Caco-2 (cell line): ENCODE results near the gene YIPF3. TPM values are rescaled to one million over a fixed set of nuclear protein-coding genes. Genes with fewer than 3 reads are reported as not detected.
"Not testable (repeated sequence)": the region's sequence is repeated elsewhere in the genome, so short reads cannot be mapped to it uniquely, and the experiment has no call there.

Experiments used
- BruUV-seq: library from RNA; stranded (reverse); fragments of 400-500 nt; replicated peaks from 2 replicates; lab custom pipeline; 2021; lab: Mats Ljungman, UMichigan
- CTCF ChIA-PET: fragments of 300-600 bp; sonication (Branson Sonifier 250); formaldehyde crosslinking; loops from one replicate; lab custom pipeline; 2022; ENCODE audit warnings: antibody characterized with exemption; lab: Charles Lee
- POLR2A ChIA-PET: fragments of 300-600 bp; sonication (Branson Sonifier 250); formaldehyde crosslinking; loops from one replicate; lab custom pipeline; 2022; ENCODE audit warnings: antibody characterized with exemption; lab: Charles Lee
- DNase-seq, 2 experiments: peaks; one replicate each; pipeline versions ENCODE4 v3.0.0 to v3.0.0-alpha.2; 2020 to 2022
- H3K27me3 ChIP-seq: replicated peaks from 2 replicates; pipeline ENCODE4 v1.6.0; 2011; ENCODE audit warnings: low read length; ENCODE audit not compliant: control insufficient read depth, insufficient read depth
- H3K36me3 ChIP-seq: 2 replicates; pipeline ENCODE4 v1.5.1; 2011; ENCODE audit warnings: low read length; ENCODE audit not compliant: control insufficient read depth, insufficient read depth
- H3K4me1 ChIP-seq: fragments of 250-450 bp; sonication (Bioruptor Pico); 2 replicates; pipeline ENCODE4 v1.5.1; 2020; ENCODE audit warnings: mild to moderate bottlenecking
- H3K4me3 ChIP-seq: 2 replicates; pipeline ENCODE4 v1.5.1; 2011; ENCODE audit warnings: low read depth, mild to moderate bottlenecking, control low read depth, low read length
- H3K9me3 ChIP-seq: fragments of 250-450 bp; sonication (Bioruptor Pico); 2 replicates; pipeline ENCODE4 v1.5.1; 2020; ENCODE audit warnings: mild to moderate bottlenecking, moderate library complexity
- H3K27ac Mint-ChIP-seq: one replicate; pipeline ENCODE4 v1.8.0; 2022; ENCODE audit warnings: mixed read lengths; ENCODE audit not compliant: unreplicated experiment
- H3K27me3 Mint-ChIP-seq: one replicate; pipeline ENCODE4 v1.8.0; 2022; ENCODE audit warnings: mixed read lengths; ENCODE audit not compliant: insufficient read depth, unreplicated experiment
- H3K36me3 Mint-ChIP-seq: one replicate; pipeline ENCODE4 v1.8.0; 2022; ENCODE audit warnings: mild to moderate bottlenecking, mixed read lengths; ENCODE audit not compliant: insufficient read depth, unreplicated experiment
- H3K4me1 Mint-ChIP-seq: one replicate; pipeline ENCODE4 v1.8.0; 2022; ENCODE audit warnings: low read depth, mixed read lengths; ENCODE audit not compliant: unreplicated experiment
- H3K4me3 Mint-ChIP-seq: one replicate; pipeline ENCODE4 v1.8.0; 2022; ENCODE audit warnings: mild to moderate bottlenecking, moderate library complexity, mixed read lengths; ENCODE audit not compliant: unreplicated experiment
- H3K9me3 Mint-ChIP-seq: one replicate; pipeline ENCODE4 v1.8.0; 2022; ENCODE audit warnings: mixed read lengths; ENCODE audit not compliant: unreplicated experiment
- intact Hi-C: fragments of 100-400 bp; cut with micrococcal nuclease; formaldehyde crosslinking; loops from one replicate; pipeline ENCODE4 v1.10.0; 2022; ENCODE audit not compliant: unreplicated experiment
- total RNA-seq: library from RNA; stranded (reverse); gene quantifications from 2 replicates; pipeline ENCODE4 v1.2.3, GENCODE V29; 2022
- TF ChIP-seq, protein P1 (sequence below), 2 experiments: fragments of 200-600 bp in 1 of 2; IDR thresholded peaks; 1 replicate in 1 of 2; 2 replicates in 1 of 2; pipeline versions ENCODE4 v1.5.1 to v1.8.0; 2011 to 2022; ENCODE audit warnings: antibody characterized with exemption in 1 of 2, control low read depth in 1 of 2, inconsistent platforms in 1 of 2, low read depth in 1 of 2, low read length in 1 of 2, mild to moderate bottlenecking in 1 of 2, moderate library complexity in 1 of 2; ENCODE audit not compliant: insufficient read depth in 1 of 2, severe bottlenecking in 1 of 2, unreplicated experiment in 1 of 2

The YIPF3 gene
- total RNA-seq, 1 experiment from 2014 or later: 99.8 TPM

DNA sequence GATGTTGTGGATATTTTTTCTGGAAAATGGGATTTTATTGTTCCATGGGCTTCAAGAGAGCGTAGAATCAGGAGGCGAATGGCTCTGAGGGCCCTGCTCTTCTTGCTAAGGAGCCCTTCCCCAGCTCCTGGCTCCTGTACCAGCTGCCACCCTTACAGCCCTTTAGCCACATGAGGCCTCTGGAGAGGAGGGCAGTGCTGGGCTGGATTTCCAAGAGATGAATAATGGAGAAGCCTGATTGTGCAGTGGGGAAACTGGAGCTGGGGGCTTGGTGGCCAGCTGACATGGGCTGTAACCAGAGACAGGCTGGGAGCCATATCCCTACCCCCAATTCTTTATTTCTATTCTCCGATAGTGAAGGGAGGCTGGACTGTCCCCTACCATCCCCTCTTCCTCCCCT is 15.8 kb downstream of the YIPF3 start:
- Mint-ChIP-seq H3K27ac (no peak overlapping the region), H3K27me3 (no peaks in the 10 kb centered on the region), H3K4me1 (peaks cover 5% of the 10 kb centered on the region), H3K36me3 (peaks cover 21% of the 10 kb centered on the region), H3K4me3 (no peak overlapping the region), H3K9me3 (no peaks in the 10 kb centered on the region)
- Histone ChIP-seq H3K9me3 (no peaks in the 10 kb centered on the region), H3K27me3 (no peaks in the 10 kb centered on the region), H3K4me3 (no peak overlapping the region), H3K36me3 (peaks cover 3% of the 10 kb centered on the region; the same call in 1 of the 2 replicates), H3K4me1 (peaks cover 11% of the 10 kb centered on the region)
- ChIA-PET CTCF (no interaction called here), POLR2A (no interaction called here)
- no peak for DNase-seq
- intact Hi-C loops: loop anchor here (10.0 kb wide), 1 partner anchor 596 kb away; no protein-coding TSS in a partner anchor
- no TSS peak for BruUV-seq
- TF ChIP-seq, protein P1, sequence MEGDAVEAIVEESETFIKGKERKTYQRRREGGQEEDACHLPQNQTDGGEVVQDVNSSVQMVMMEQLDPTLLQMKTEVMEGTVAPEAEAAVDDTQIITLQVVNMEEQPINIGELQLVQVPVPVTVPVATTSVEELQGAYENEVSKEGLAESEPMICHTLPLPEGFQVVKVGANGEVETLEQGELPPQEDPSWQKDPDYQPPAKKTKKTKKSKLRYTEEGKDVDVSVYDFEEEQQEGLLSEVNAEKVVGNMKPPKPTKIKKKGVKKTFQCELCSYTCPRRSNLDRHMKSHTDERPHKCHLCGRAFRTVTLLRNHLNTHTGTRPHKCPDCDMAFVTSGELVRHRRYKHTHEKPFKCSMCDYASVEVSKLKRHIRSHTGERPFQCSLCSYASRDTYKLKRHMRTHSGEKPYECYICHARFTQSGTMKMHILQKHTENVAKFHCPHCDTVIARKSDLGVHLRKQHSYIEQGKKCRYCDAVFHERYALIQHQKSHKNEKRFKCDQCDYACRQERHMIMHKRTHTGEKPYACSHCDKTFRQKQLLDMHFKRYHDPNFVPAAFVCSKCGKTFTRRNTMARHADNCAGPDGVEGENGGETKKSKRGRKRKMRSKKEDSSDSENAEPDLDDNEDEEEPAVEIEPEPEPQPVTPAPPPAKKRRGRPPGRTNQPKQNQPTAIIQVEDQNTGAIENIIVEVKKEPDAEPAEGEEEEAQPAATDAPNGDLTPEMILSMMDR (IDR thresholded peaks at IDR 0.05; ENCODE audit: insufficient read depth in 1 of 2, low read depth in 1 of 2, low read length in 1 of 2, severe bottlenecking in 1 of 2, unreplicated experiment in 1 of 2): no peak

- ChIA-PET POLR2A (no interaction called here), CTCF (no interaction called here)
- Mint-ChIP-seq H3K27ac (no peak overlapping the region), H3K27me3 (no peaks in the 10 kb centered on the region), H3K4me3 (no peak overlapping the region), H3K9me3 (no peaks in the 10 kb centered on the region), H3K36me3 (peaks cover 21% of the 10 kb centered on the region), H3K4me1 (peaks cover 14% of the 10 kb centered on the region)
- no peaks in the 10 kb centered on the region for H3K9me3 ChIP-seq
- DNase-seq: no peak
- intact Hi-C loops: no loop called here
- BruUV-seq: no TSS peak
- H3K27me3 ChIP-seq: no peaks in the 10 kb centered on the region
- no peak overlapping the region for H3K4me3 ChIP-seq
- H3K4me1 ChIP-seq: peaks cover 25% of the 10 kb centered on the region
- peaks cover 3% of the 10 kb centered on the region; the same call in 1 of the 2 replicates for H3K36me3 ChIP-seq
- TF ChIP-seq, protein P1 (IDR thresholded peaks at IDR 0.05; ENCODE audit: insufficient read depth in 1 of 2, low read depth in 1 of 2, low read length in 1 of 2, severe bottlenecking in 1 of 2, unreplicated experiment in 1 of 2): no peak
Measured at GRCh38 chr6:43499028-43499815, 17.5 kb downstream of the YIPF3 start.

- POLR2A ChIA-PET, BruUV-seq, intact Hi-C loops, DNase-seq, H3K27me3 Mint-ChIP-seq, H3K9me3 Mint-ChIP-seq, H3K27ac Mint-ChIP-seq, H3K27me3 ChIP-seq, H3K4me3 Mint-ChIP-seq, CTCF ChIA-PET, H3K36me3 ChIP-seq, H3K4me3 ChIP-seq, H3K9me3 ChIP-seq: not testable (repeated sequence)
- Mint-ChIP-seq H3K4me1 (peaks cover 15% of the 10 kb centered on the region), H3K36me3 (peaks cover 21% of the 10 kb centered on the region)
- H3K4me1 ChIP-seq: peaks cover 34% of the 10 kb centered on the region
Measured at GRCh38 chr6:43498291-43498690, 18.4 kb downstream of the YIPF3 start.
